LoVo (cell line): ENCODE data around the gene ITGB6.

ENCODE experiments used
- DNase-seq: peaks from one replicate; pipeline ENCODE4 v3.0.0-alpha.2; 2016; ENCODE audit warnings: low spot score

ITGB6 gene

DNA sequence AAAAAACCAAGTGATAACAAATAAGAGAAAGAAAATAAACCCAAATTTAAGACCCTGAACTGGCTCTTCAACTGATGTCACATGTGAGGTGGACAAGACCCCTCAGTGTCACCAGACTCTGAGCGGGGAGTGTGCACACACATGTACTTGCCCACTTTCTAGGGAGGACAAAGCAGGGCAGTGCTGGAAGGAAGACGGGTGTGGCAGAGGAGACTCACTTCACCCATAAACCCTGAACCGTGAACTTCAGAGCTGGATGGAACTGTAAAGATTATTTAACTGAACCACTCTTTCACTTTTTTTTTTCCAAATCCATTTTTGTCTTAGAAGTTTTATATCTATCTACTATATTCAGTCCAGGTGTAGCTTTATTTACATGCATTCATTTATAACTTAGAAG lies 149.9 kb downstream of the ITGB6 start:
- DNase-seq = no peak
